Activated CD4-positive, alpha-beta T cell treated with anti-CD3 and anti-CD28 coated beads, Interleukin-2, amount 10 ng/mL, durations not matched to agents 24 days and 14 days (primary cell): ENCODE measurements around the gene SLFN14. TPM values are rescaled to one million over a fixed set of nuclear protein-coding genes. Genes with fewer than 3 reads are reported as not detected.
A peak's percentile ranks its signal among the peaks of the same experiment; 100 is the strongest.

ENCODE experiments used
- DNase-seq: peaks from one replicate; pipeline ENCODE4 v3.0.0; 2022
- H3K27ac Mint-ChIP-seq: one replicate; pipeline ENCODE4 v1.8.0; 2022; ENCODE audit warnings: mild to moderate bottlenecking, mixed read lengths
- H3K27me3 Mint-ChIP-seq: one replicate; pipeline ENCODE4 v1.8.0; 2022; ENCODE audit warnings: mixed read lengths
- H3K36me3 Mint-ChIP-seq: one replicate; pipeline ENCODE4 v1.8.0; 2022; ENCODE audit warnings: low read depth, mild to moderate bottlenecking, mixed read lengths
- H3K4me1 Mint-ChIP-seq: one replicate; pipeline ENCODE4 v1.8.0; 2021; ENCODE audit warnings: mixed read lengths
- H3K4me3 Mint-ChIP-seq: one replicate; pipeline ENCODE4 v1.8.0; 2022; ENCODE audit warnings: mild to moderate bottlenecking, moderate library complexity, mixed read lengths
- H3K9me3 Mint-ChIP-seq: one replicate; pipeline ENCODE4 v1.8.0; 2021; ENCODE audit warnings: mixed read lengths
- intact Hi-C: fragments of 100-400 bp; cut with micrococcal nuclease; formaldehyde crosslinking; loops from one replicate; pipeline ENCODE4 v1.15.1; 2023
- total RNA-seq: library from RNA; stranded (reverse); gene quantifications from 2 replicates; pipeline ENCODE4 v1.2.3, GENCODE V29; 2022

Gene SLFN14
- total RNA-seq = 0.07 TPM in 1 of 2 replicates, not detected in the other

GRCh38 chr17:35560703-35561102 is at the start of gene SLFN14:
Gene SLFN14 (minus strand): TSS chr17:35560819. CDS start chr17:35558062, 2,757 bp downstream.
- intact Hi-C loops = no loop called here
- Mint-ChIP-seq H3K4me1 (peaks cover 6% of the 10 kb centered on the region), H3K4me3 (no peak within 1 kb of the TSS), H3K9me3 (no peaks in the 10 kb centered on the region), H3K27me3 (peaks cover 40% of the 10 kb centered on the region), H3K27ac (peak within 1 kb of the TSS; percentile 67), H3K36me3 (no peaks in the 10 kb centered on the region)
- no peak for DNase-seq

GRCh38 chr17:35609831-35610230 is 49.2 kb upstream of the SLFN14 start:
- no peak for DNase-seq
- intact Hi-C loops = no loop called here
- Mint-ChIP-seq H3K4me3 (no peak overlapping the region), H3K36me3 (peaks cover 47% of the 10 kb centered on the region), H3K27ac (no peak overlapping the region), H3K27me3 (no peaks in the 10 kb centered on the region), H3K4me1 (peaks cover 3% of the 10 kb centered on the region), H3K9me3 (no peaks in the 10 kb centered on the region)

DNA sequence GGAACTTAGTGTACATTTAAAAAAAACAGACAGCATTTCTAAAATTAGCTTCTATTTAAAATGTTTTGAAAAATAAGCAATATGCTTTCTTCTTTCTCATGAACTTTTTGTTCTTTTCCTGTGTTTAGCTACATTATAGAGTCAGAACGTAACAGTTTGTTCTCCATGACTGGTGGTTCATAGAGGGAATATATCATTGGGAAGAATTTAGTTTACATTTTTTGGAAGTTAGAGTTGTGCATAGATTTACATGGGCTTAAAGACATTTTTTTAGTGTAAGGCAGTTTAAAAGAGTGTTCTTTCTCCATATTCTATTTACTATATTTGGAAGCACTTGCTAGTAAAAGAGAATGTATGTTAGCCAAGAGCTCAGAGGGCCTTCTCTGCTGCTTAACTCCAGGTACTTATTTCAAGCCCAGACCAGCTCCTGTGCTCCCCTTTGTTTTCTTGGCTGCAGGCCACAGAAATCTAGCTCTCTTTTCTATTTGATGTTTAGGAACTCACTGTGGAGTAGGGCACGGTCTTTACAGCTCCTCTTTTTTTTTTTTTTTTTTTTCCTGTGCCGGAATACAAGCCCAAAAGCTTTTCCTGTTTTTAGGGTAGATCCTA is 46.7 kb upstream of the SLFN14 start:
- intact Hi-C loops = no loop called here
- peaks cover 53% of the 10 kb centered on the region for H3K36me3 Mint-ChIP-seq

GRCh38 chr17:35605678-35606077 is 45.1 kb upstream of the SLFN14 start:
- no peaks in the 10 kb centered on the region for H3K9me3 Mint-ChIP-seq
- H3K27me3 Mint-ChIP-seq = no peaks in the 10 kb centered on the region
- no peak for DNase-seq
- no peaks in the 10 kb centered on the region for H3K4me1 Mint-ChIP-seq
- intact Hi-C loops = no loop called here
- H3K27ac Mint-ChIP-seq = no peak overlapping the region
- H3K36me3 Mint-ChIP-seq = peaks cover 53% of the 10 kb centered on the region
- no peak overlapping the region for H3K4me3 Mint-ChIP-seq

More for the DNA sequence above, 46.7 kb upstream of the SLFN14 start:
- H3K9me3 Mint-ChIP-seq = no peaks in the 10 kb centered on the region
- H3K27me3 Mint-ChIP-seq = no peaks in the 10 kb centered on the region
- H3K4me1 Mint-ChIP-seq = no peaks in the 10 kb centered on the region
- no peak overlapping the region for H3K27ac Mint-ChIP-seq
- DNase-seq = no peak
- H3K4me3 Mint-ChIP-seq = no peak overlapping the region

DNA sequence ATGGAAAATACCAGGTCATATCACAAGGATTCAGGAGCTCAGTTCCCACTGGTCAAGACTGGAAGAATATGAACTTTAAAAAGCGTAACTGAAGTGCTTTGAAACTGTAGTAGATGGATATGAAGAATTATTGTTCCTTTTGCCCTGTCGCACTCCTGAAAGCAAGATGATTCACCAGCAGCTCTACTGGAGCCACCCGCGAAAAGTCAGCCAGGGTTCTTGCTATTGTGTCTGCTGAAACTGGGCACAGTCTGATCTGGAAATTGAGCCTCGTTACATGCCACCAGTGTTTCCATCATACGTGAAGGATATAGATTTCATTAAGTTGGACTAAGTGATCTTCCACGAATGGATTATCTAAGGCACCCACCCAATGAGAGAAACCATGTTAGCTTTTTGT is 43.1 kb upstream of the SLFN14 start:
- H3K36me3 Mint-ChIP-seq = peaks cover 55% of the 10 kb centered on the region
- H3K27me3 Mint-ChIP-seq = no peaks in the 10 kb centered on the region
- DNase-seq = no peak

GRCh38 chr17:35597604-35598003 is 37.0 kb upstream of the SLFN14 start:
- H3K27me3 Mint-ChIP-seq = no peaks in the 10 kb centered on the region
- no peak for DNase-seq
- H3K36me3 Mint-ChIP-seq = peaks cover 61% of the 10 kb centered on the region
- no peak overlapping the region for H3K4me3 Mint-ChIP-seq
- H3K27ac Mint-ChIP-seq = no peak overlapping the region
- no peaks in the 10 kb centered on the region for H3K9me3 Mint-ChIP-seq
- intact Hi-C loops = no loop called here
- peaks cover 11% of the 10 kb centered on the region for H3K4me1 Mint-ChIP-seq

More for the DNA sequence above, 43.1 kb upstream of the SLFN14 start:
- no peaks in the 10 kb centered on the region for H3K9me3 Mint-ChIP-seq
- peaks cover 2% of the 10 kb centered on the region for H3K4me1 Mint-ChIP-seq
- intact Hi-C loops = no loop called here
- no peak overlapping the region for H3K4me3 Mint-ChIP-seq
- no peak overlapping the region for H3K27ac Mint-ChIP-seq

- no peak for DNase-seq
- Mint-ChIP-seq H3K9me3 (no peaks in the 10 kb centered on the region), H3K27me3 (no peaks in the 10 kb centered on the region), H3K27ac (no peak overlapping the region), H3K4me3 (no peak overlapping the region), H3K4me1 (peaks cover 11% of the 10 kb centered on the region), H3K36me3 (peaks cover 55% of the 10 kb centered on the region)
- intact Hi-C loops = no loop called here
These were observed 36.1 kb upstream of the SLFN14 start for GRCh38 chr17:35596530-35597233.

GRCh38 chr17:35596072-35596471 is 35.5 kb upstream of the SLFN14 start:
- intact Hi-C loops = no loop called here
- no peak for DNase-seq
- H3K9me3 Mint-ChIP-seq = no peaks in the 10 kb centered on the region
- H3K4me1 Mint-ChIP-seq = peaks cover 11% of the 10 kb centered on the region
- no peak overlapping the region for H3K4me3 Mint-ChIP-seq
- H3K36me3 Mint-ChIP-seq = peaks cover 55% of the 10 kb centered on the region
- no peak overlapping the region for H3K27ac Mint-ChIP-seq
- H3K27me3 Mint-ChIP-seq = no peaks in the 10 kb centered on the region

DNA sequence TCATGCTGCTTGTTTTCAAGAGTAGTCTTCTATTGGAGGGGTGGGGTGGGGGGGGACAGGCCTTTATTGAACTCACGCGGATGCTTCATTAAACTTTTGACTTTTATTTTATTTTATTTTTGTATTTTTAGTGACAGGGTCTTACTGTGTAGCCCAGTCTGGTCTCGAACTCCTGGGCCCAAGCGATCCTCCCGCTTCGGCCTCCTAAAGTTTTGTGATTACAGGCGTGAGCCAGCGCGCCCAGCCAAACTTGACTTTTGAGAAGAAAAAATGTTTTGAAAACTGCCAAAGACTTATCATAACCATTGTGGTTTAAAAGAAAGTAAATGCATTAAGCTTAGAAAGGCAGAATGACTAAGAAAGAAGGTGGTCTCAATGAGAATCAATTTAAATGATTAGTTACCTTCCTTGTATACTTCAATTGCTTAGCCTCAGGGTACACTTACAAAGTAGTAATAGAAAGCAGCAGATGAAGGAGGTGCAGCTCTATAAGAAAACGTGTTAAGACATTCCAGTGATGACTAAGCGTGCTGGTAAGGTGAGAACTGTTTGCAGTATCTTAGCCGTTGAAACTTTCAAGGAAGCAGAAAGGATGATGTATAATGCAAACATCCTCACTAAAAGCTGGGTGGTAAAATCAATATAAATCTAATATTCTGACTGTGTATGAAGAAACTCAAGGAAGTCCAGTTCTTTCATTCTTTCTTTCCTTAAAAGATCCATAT is 27.7 kb upstream of the SLFN14 start:
- peaks cover 11% of the 10 kb centered on the region for H3K27me3 Mint-ChIP-seq
- peaks cover 8% of the 10 kb centered on the region for H3K36me3 Mint-ChIP-seq
- no peak for DNase-seq
- no peaks in the 10 kb centered on the region for H3K9me3 Mint-ChIP-seq
- H3K4me1 Mint-ChIP-seq = peaks cover 26% of the 10 kb centered on the region
- H3K4me3 Mint-ChIP-seq = peak overlapping the region; percentile 98
- intact Hi-C loops = loop anchor here (10.0 kb wide), 1 partner anchor 956 kb away; the partner anchor contains the start of gene GGNBP2
- H3K27ac Mint-ChIP-seq = peak overlapping the region; percentile 98

- DNase-seq = peak; percentile 99
- Mint-ChIP-seq H3K4me3 (peak within 1 kb of the TSS; percentile 98), H3K36me3 (peaks cover 8% of the 10 kb centered on the region), H3K4me1 (peaks cover 24% of the 10 kb centered on the region), H3K9me3 (no peaks in the 10 kb centered on the region), H3K27me3 (peaks cover 12% of the 10 kb centered on the region), H3K27ac (peak within 1 kb of the TSS; percentile 98)
- intact Hi-C loops = loop anchor here (1.0 to 10.0 kb wide), 5 partner anchors 9 to 957 kb away; partner anchors contain the start of genes GGNBP2, PEX12 and SLFN12L
These were observed 26.7 kb upstream of the SLFN14 start, which contains the start of gene AP2B1 for GRCh38 chr17:35587074-35587961. Gene AP2B1 (plus strand): TSS chr17:35587322. CDS start chr17:35594031, 6,709 bp downstream.

- H3K36me3 Mint-ChIP-seq = peaks cover 6% of the 10 kb centered on the region
- DNase-seq = no peak
- no peaks in the 10 kb centered on the region for H3K9me3 Mint-ChIP-seq
- peak overlapping the region; percentile 98 for H3K27ac Mint-ChIP-seq
- intact Hi-C loops = loop anchor here (1.0 to 10.0 kb wide), 5 partner anchors 8 to 958 kb away; partner anchors contain the start of genes GGNBP2, PEX12 and SLFN12L
- peaks cover 12% of the 10 kb centered on the region for H3K27me3 Mint-ChIP-seq
- peaks cover 24% of the 10 kb centered on the region for H3K4me1 Mint-ChIP-seq
- H3K4me3 Mint-ChIP-seq = peak overlapping the region; percentile 98
These were observed 26.0 kb upstream of the SLFN14 start for GRCh38 chr17:35586569-35587073.

DNA sequence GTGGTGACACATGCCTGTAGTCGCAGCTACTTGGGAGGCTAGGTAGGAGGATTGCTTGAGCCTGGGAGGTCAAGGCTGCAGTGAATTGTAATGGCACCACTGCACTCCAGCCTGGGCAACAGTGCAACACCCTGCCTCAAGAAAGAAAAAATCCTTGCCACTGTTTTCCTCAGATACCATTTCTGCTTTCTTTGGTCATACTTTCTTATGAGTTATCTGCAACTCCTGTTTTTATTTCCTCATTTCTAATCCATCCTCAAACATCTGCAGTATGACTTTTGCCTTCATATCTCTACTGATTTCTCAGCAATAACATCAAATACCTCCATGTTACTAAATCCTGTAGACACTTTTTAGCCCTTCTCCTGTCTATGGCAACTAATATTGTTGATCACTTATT is 23.4 kb upstream of the SLFN14 start:
- no peak for DNase-seq
- no peak overlapping the region for H3K27ac Mint-ChIP-seq
- peaks cover 12% of the 10 kb centered on the region for H3K27me3 Mint-ChIP-seq
- H3K9me3 Mint-ChIP-seq = no peaks in the 10 kb centered on the region
- H3K36me3 Mint-ChIP-seq = peaks cover 5% of the 10 kb centered on the region
- H3K4me1 Mint-ChIP-seq = peaks cover 14% of the 10 kb centered on the region
- H3K4me3 Mint-ChIP-seq = no peak overlapping the region
- intact Hi-C loops = loop anchor here (10.0 kb wide), 1 partner anchor 961 kb away; the partner anchor contains the start of gene GGNBP2
